Activated naive CD8-positive, alpha-beta T cell treated with anti-CD3 and anti-CD28 coated beads for 36 hours (primary cell): ENCODE measurements around the gene B3GAT3. TPM values are rescaled to one million over a fixed set of nuclear protein-coding genes. Genes with fewer than 3 reads are reported as not detected.
"Not testable (repeated sequence)": the region's sequence is repeated elsewhere in the genome, so short reads cannot be mapped to it uniquely, and the experiment has no call there.

Source experiments
- DNase-seq: peaks from one replicate; pipeline ENCODE4 v3.0.0; 2021
- H3K27ac Mint-ChIP-seq: one replicate; pipeline ENCODE4 v1.8.0; 2022; ENCODE audit warnings: mild to moderate bottlenecking, moderate library complexity, mixed read lengths
- H3K27me3 Mint-ChIP-seq: one replicate; pipeline ENCODE4 v1.8.0; 2022; ENCODE audit warnings: mild to moderate bottlenecking, mixed read lengths
- H3K36me3 Mint-ChIP-seq: one replicate; pipeline ENCODE4 v1.8.0; 2021; ENCODE audit warnings: mild to moderate bottlenecking, mixed read lengths
- H3K4me1 Mint-ChIP-seq: one replicate; pipeline ENCODE4 v1.8.0; 2021; ENCODE audit warnings: mixed read lengths
- H3K4me3 Mint-ChIP-seq: one replicate; pipeline ENCODE4 v1.8.0; 2022; ENCODE audit warnings: mild to moderate bottlenecking, moderate library complexity, mixed read lengths
- H3K9me3 Mint-ChIP-seq: one replicate; pipeline ENCODE4 v1.8.0; 2022; ENCODE audit warnings: mixed read lengths
- total RNA-seq, 2 experiments: library from RNA; stranded (reverse); gene quantifications; one replicate each; pipeline ENCODE4 v1.2.3, GENCODE V29; 2021

Gene B3GAT3
- total RNA-seq, result 10 to 100 TPM; 63.0 to 68.7 TPM

- Mint-ChIP-seq H3K27ac (peak within 1 kb of the TSS; percentile 95), H3K4me3 (peak within 1 kb of the TSS; percentile 96), H3K9me3 (no peaks in the 10 kb centered on the region), H3K27me3 (no peaks in the 10 kb centered on the region), H3K4me1 (peaks cover 29% of the 10 kb centered on the region), H3K36me3 (peaks cover 48% of the 10 kb centered on the region)
- DNase-seq, result peak; percentile 97
Measured at GRCh38 chr11:62621567-62622470, at the start of gene B3GAT3. TSS of gene B3GAT3 (minus strand) at chr11:62621986. CDS start at chr11:62621947, 39 bp downstream.

- DNase-seq, result no peak
- H3K4me3 Mint-ChIP-seq, result peak overlapping the region; percentile 91
- peaks cover 55% of the 10 kb centered on the region for H3K4me1 Mint-ChIP-seq
- H3K27ac Mint-ChIP-seq, result peak overlapping the region; percentile 95
- H3K9me3 Mint-ChIP-seq, result no peaks in the 10 kb centered on the region
- peaks cover 67% of the 10 kb centered on the region for H3K36me3 Mint-ChIP-seq
- no peaks in the 10 kb centered on the region for H3K27me3 Mint-ChIP-seq
Measured at GRCh38 chr11:62671236-62671607, 49.4 kb upstream of the B3GAT3 start.

- Mint-ChIP-seq H3K27me3 (no peaks in the 10 kb centered on the region), H3K36me3 (peaks cover 73% of the 10 kb centered on the region), H3K9me3 (no peaks in the 10 kb centered on the region), H3K27ac (peak overlapping the region; percentile 95), H3K4me1 (peaks cover 54% of the 10 kb centered on the region), H3K4me3 (peak overlapping the region; percentile 91)
- DNase-seq, result no peak
Measured at GRCh38 chr11:62669420-62670161, 47.8 kb upstream of the B3GAT3 start.

- H3K4me1 Mint-ChIP-seq, result peaks cover 51% of the 10 kb centered on the region
- H3K27ac Mint-ChIP-seq, result peak overlapping the region; percentile 95
- H3K9me3 Mint-ChIP-seq, result no peaks in the 10 kb centered on the region
- H3K27me3 Mint-ChIP-seq, result no peaks in the 10 kb centered on the region
- H3K36me3 Mint-ChIP-seq, result peaks cover 82% of the 10 kb centered on the region
- no peak for DNase-seq
- H3K4me3 Mint-ChIP-seq, result peak overlapping the region; percentile 93
Measured at GRCh38 chr11:62667460-62667859, 45.7 kb upstream of the B3GAT3 start.

- H3K27me3 Mint-ChIP-seq, result no peaks in the 10 kb centered on the region
- H3K4me3 Mint-ChIP-seq, result peak overlapping the region; percentile 93
- DNase-seq, result no peak
- peaks cover 78% of the 10 kb centered on the region for H3K36me3 Mint-ChIP-seq
- H3K27ac Mint-ChIP-seq, result peak overlapping the region; percentile 95
- no peaks in the 10 kb centered on the region for H3K9me3 Mint-ChIP-seq
- H3K4me1 Mint-ChIP-seq, result peaks cover 51% of the 10 kb centered on the region
Measured at GRCh38 chr11:62666259-62666926, 44.6 kb upstream of the B3GAT3 start.

- H3K36me3 Mint-ChIP-seq, result peaks cover 72% of the 10 kb centered on the region
- no peaks in the 10 kb centered on the region for H3K9me3 Mint-ChIP-seq
- no peaks in the 10 kb centered on the region for H3K27me3 Mint-ChIP-seq
- peak overlapping the region; percentile 93 for H3K4me3 Mint-ChIP-seq
- peak; percentile 67 for DNase-seq
- peak overlapping the region; percentile 95 for H3K27ac Mint-ChIP-seq
- peaks cover 48% of the 10 kb centered on the region for H3K4me1 Mint-ChIP-seq
Measured at GRCh38 chr11:62665599-62666258, 43.9 kb upstream of the B3GAT3 start.

GRCh38 chr11:62665075-62665598, 43.4 kb upstream of the B3GAT3 start, which contains the start of the genes C11orf98 and CSKMT:
TSS of gene C11orf98 (minus strand) at chr11:62665210. CDS start at chr11:62665169, 41 bp downstream.
TSS of gene CSKMT (plus strand) at chr11:62665312. CDS start at chr11:62665880, 568 bp downstream.
- Mint-ChIP-seq H3K4me1 (peaks cover 45% of the 10 kb centered on the region), H3K36me3 (peaks cover 66% of the 10 kb centered on the region), H3K9me3 (no peaks in the 10 kb centered on the region), H3K4me3 (peak within 1 kb of the TSS; percentile 93), H3K27me3 (no peaks in the 10 kb centered on the region), H3K27ac (peak within 1 kb of the TSS; percentile 95)
- peak; percentile 96 for DNase-seq

- Mint-ChIP-seq H3K4me1 (peaks cover 40% of the 10 kb centered on the region), H3K4me3 (peak overlapping the region; percentile 93), H3K27me3 (no peaks in the 10 kb centered on the region), H3K36me3 (peaks cover 62% of the 10 kb centered on the region), H3K27ac (peak overlapping the region; percentile 95), H3K9me3 (no peaks in the 10 kb centered on the region)
- peak; percentile 69 for DNase-seq
Measured at GRCh38 chr11:62664405-62665074, 42.8 kb upstream of the B3GAT3 start.

- peaks cover 2% of the 10 kb centered on the region for H3K36me3 Mint-ChIP-seq
- no peak overlapping the region for H3K4me3 Mint-ChIP-seq
- no peaks in the 10 kb centered on the region for H3K9me3 Mint-ChIP-seq
- peaks cover 13% of the 10 kb centered on the region for H3K4me1 Mint-ChIP-seq
- no peaks in the 10 kb centered on the region for H3K27me3 Mint-ChIP-seq
- H3K27ac Mint-ChIP-seq, result peak overlapping the region; percentile 16
- no peak for DNase-seq
Measured at GRCh38 chr11:62656796-62657429, 35.1 kb upstream of the B3GAT3 start.

- Mint-ChIP-seq H3K9me3 (no peaks in the 10 kb centered on the region), H3K4me1 (peaks cover 20% of the 10 kb centered on the region), H3K36me3 (peaks cover 10% of the 10 kb centered on the region), H3K27me3 (no peaks in the 10 kb centered on the region), H3K27ac (peak overlapping the region; percentile 63), H3K4me3 (peak overlapping the region; percentile 48)
- no peak for DNase-seq
Measured at GRCh38 chr11:62654297-62654696, 32.5 kb upstream of the B3GAT3 start.

GRCh38 chr11:62652161-62653006, 30.6 kb upstream of the B3GAT3 start:
- peak; percentile 27 for DNase-seq
- no peaks in the 10 kb centered on the region for H3K9me3 Mint-ChIP-seq
- H3K36me3 Mint-ChIP-seq, result peaks cover 10% of the 10 kb centered on the region
- H3K27ac Mint-ChIP-seq, result peak overlapping the region; percentile 93
- peaks cover 22% of the 10 kb centered on the region for H3K4me1 Mint-ChIP-seq
- H3K27me3 Mint-ChIP-seq, result no peaks in the 10 kb centered on the region
- peak overlapping the region; percentile 93 for H3K4me3 Mint-ChIP-seq

- H3K27me3 Mint-ChIP-seq, H3K4me3 Mint-ChIP-seq, DNase-seq, H3K9me3 Mint-ChIP-seq, H3K27ac Mint-ChIP-seq: not testable (repeated sequence)
- Mint-ChIP-seq H3K4me1 (peaks cover 32% of the 10 kb centered on the region), H3K36me3 (peaks cover 13% of the 10 kb centered on the region)
Measured at GRCh38 chr11:62650283-62650682, 28.5 kb upstream of the B3GAT3 start.

- Mint-ChIP-seq H3K9me3 (no peaks in the 10 kb centered on the region), H3K36me3 (peaks cover 19% of the 10 kb centered on the region), H3K4me3 (no peak overlapping the region), H3K27me3 (no peaks in the 10 kb centered on the region), H3K27ac (no peak overlapping the region), H3K4me1 (peaks cover 37% of the 10 kb centered on the region)
- no peak for DNase-seq
Measured at GRCh38 chr11:62649486-62649885, 27.7 kb upstream of the B3GAT3 start.
